GM12892 (cell line): ENCODE data around the gene SETD4.
A peak's percentile ranks its signal among the peaks of the same experiment; 100 is the strongest.
"Not testable (repeated sequence)": the region's sequence is repeated elsewhere in the genome, so short reads cannot be mapped to it uniquely, and the experiment has no call there.

Experiments
- DNase-seq: peaks from one replicate; pipeline ENCODE4 v3.0.0; 2011; ENCODE audit not compliant: insufficient read length
- FAIRE-seq: peaks from 2 replicates; lab custom pipeline; 2011; peaks lifted over from hg19 to GRCh38; lab: Jason Lieb, UNC
- POLR2A ChIP-seq: IDR thresholded peaks from 2 replicates; pipeline ENCODE4 v1.6.1; 2011; ENCODE audit warnings: low read depth, low read length, control low read depth
- POLR2AphosphoS5 ChIP-seq: IDR thresholded peaks from 2 replicates; pipeline ENCODE4 v1.6.1; 2011; ENCODE audit warnings: low read depth, low read length, control low read depth
- TAF1 ChIP-seq: IDR thresholded peaks from 2 replicates; pipeline ENCODE4 v1.6.1; 2011; ENCODE audit warnings: low read depth, mild to moderate bottlenecking, control low read depth, low read length, borderline replicate concordance

Gene SETD4

DNA sequence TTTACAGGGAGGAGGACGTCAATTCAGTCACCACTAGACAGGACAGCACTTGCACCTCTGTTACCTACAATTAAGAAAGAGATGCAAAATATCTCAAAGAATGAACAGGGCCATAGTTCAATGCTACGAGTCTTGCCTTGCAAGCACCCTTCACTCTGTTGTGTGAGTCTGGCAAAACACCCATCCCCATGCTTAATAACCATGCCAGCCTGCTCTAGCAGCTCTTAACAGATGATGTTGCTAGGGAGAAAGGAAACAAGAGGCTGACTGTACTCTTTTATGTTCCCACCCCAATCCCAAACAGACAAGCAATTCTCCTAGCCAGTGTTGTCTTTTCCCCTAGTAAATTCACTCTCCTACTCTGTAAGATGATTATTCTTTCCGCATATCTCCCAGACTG, 14.8 kb upstream of the SETD4 start:
- DNase-seq (no peak), FAIRE-seq (no peak)
- TF ChIP-seq POLR2A (no peak), TAF1 (no peak), POLR2AphosphoS5 (no peak)

GRCh38 chr21:36073911-36074310, 13.6 kb upstream of the SETD4 start:
- FAIRE-seq, DNase-seq: not testable (repeated sequence)

GRCh38 chr21:36073181-36073580, 12.9 kb upstream of the SETD4 start:
- TF ChIP-seq TAF1 (no peak), POLR2AphosphoS5 (no peak), POLR2A (no peak)

GRCh38 chr21:36072453-36073162, 12.3 kb upstream of the SETD4 start:
- TF ChIP-seq TAF1 (no peak), POLR2AphosphoS5 (no peak), POLR2A (no peak)
- DNase-seq (no peak), FAIRE-seq (no peak)

More at GRCh38 chr21:36073181-36073580, 12.9 kb upstream of the SETD4 start:
- DNase-seq (no peak), FAIRE-seq (no peak)

DNA sequence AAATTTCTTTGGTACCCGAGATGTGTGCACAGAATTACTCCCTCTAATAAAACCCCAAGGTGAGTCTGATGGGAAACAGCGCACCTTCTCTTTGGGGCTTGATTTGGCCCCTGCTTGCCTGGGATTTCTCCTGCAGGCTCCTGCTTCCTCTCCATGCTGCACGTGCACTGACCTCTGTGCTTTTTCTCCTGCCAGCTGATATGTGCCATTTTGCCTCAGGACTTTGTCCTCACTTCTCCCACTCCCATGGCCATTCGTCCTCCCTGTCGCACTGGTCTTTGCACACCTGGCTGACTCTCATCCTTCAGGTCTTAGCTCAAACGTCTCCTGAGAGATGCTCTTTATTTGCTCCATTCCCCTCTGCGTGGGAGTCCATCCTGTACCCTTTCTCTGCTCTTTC, 10.7 kb upstream of the SETD4 start:
- TF ChIP-seq POLR2A (no peak), TAF1 (no peak), POLR2AphosphoS5 (no peak)
- FAIRE-seq (no peak), DNase-seq (no peak)

DNA sequence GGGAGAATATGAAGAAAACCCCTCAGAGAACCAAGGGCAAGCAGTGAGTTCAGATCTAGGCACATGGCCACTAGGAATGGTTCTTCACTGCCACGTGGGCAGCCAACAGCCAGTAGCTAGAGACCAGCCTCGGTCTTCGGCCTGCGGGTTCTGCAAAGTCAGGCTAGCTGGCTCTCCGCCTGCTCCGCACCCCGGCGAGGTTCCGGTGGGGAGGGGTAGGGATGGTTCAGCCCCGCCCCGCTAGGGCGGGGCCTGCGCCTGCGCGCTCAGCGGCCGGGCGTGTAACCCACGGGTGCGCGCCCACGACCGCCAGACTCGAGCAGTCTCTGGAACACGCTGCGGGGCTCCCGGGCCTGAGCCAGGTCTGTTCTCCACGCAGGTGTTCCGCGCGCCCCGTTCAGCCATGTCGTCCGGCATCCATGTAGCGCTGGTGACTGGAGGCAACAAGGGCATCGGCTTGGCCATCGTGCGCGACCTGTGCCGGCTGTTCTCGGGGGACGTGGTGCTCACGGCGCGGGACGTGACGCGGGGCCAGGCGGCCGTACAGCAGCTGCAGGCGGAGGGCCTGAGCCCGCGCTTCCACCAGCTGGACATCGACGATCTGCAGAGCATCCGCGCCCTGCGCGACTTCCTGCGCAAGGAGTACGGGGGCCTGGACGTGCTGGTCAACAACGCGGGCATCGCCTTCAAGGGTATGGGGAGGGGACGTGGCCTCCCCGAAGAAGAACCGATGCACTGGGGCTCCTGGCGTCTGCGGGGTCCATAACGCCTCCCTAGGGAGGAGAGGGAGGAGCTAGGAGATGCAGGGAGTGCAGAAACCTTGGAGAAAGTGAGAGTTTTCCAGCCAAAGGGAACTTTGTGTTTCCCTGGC, 9.6 kb upstream of the SETD4 start, which contains the start of gene CBR1:
TSS of gene CBR1 (plus strand) at position 312 of the 871 bp plus-strand sequence. CDS start at position 404, 92 bp downstream.
- DNase-seq (peak; percentile 69), FAIRE-seq (peak; percentile 93)
- TF ChIP-seq POLR2AphosphoS5 (peak; percentile 68; the same call in 1 of the 2 replicates), TAF1 (0 out of 2 replicates have a peak, but pooled peaks have one; percentile 59), POLR2A (peak; percentile 83)

GRCh38 chr21:36068748-36069398, 8.5 kb upstream of the SETD4 start:
- TF ChIP-seq TAF1 (no peak), POLR2AphosphoS5 (no peak), POLR2A (no peak)
- FAIRE-seq: no peak
- DNase-seq: no peak

- no peak for TF ChIP-seq POLR2A
- no peak for FAIRE-seq
- no peak for DNase-seq
Measured at GRCh38 chr21:36065497-36066036, 5.2 kb upstream of the SETD4 start.

- DNase-seq (no peak), FAIRE-seq (no peak)
- TF ChIP-seq POLR2AphosphoS5: no peak
- no peak for TF ChIP-seq POLR2A
- TF ChIP-seq TAF1: no peak
Measured at GRCh38 chr21:36064085-36064460, 3.7 kb upstream of the SETD4 start.

- no peak for TF ChIP-seq POLR2A
- no peak for TF ChIP-seq POLR2AphosphoS5
- no peak for TF ChIP-seq TAF1
- DNase-seq (no peak), FAIRE-seq (no peak)
Measured at GRCh38 chr21:36063375-36064084, 3.2 kb upstream of the SETD4 start.

DNA sequence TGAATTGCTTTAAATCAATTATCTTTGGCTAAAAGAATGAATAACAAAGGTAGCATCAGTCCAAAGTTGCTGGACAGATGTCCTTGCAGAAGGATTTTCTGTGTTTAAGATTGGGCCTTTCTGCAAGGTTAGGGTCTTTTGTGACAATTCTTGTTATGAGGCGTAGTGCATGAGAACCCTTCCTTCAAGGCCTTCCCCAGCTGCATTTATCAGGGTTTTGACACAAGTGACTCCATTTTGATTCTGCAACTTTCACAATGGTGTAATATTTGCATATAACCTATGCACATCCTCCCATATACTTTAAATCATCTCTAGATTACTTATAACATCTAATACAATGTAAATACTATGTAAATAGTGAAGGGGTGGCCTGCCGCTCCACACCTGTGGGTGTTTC, 1.1 kb upstream of the SETD4 start:
- no peak for TF ChIP-seq TAF1
- FAIRE-seq: no peak
- DNase-seq: no peak
